GM12878 (cell line): ENCODE measurements around the gene PPP5C. TPM values are rescaled to one million over a fixed set of nuclear protein-coding genes. Genes with fewer than 3 reads are reported as not detected.

Experiments used
- ATAC-seq: fragments of 200-7000 bp; cut with Tn5 transposase; 3 replicates; pipeline ENCODE4 v1.9.1; 2020; ENCODE audit warnings: mild to moderate bottlenecking, moderate library complexity
- BruUV-seq: library from RNA; stranded (reverse); fragments of 400-500 nt; replicated peaks from 2 replicates; lab custom pipeline; 2021; lab: Mats Ljungman, UMichigan
- CTCF ChIA-PET: fragments of 300-600 bp; sonication (Branson Sonifier 250); formaldehyde crosslinking; extraction: SDS; loops from one replicate; lab custom pipeline; 2021; ENCODE audit warnings: inconsistent platforms; lab: Yijun Ruan, JAX
- POLR2A ChIA-PET: fragments of 350-600 bp; formaldehyde crosslinking; extraction: SDS; loops from one replicate; lab custom pipeline; 2021; ENCODE audit warnings: inconsistent platforms; lab: Charles Lee
- RAD21 ChIA-PET: fragments of 300-600 bp; sonication (Branson Sonifier 250); formaldehyde crosslinking; loops from one replicate; lab custom pipeline; 2023; ENCODE audit warnings: antibody characterized with exemption; ENCODE audit not compliant: unreplicated experiment; lab: Charles Lee
- SMC1A ChIA-PET: fragments of 300-600 bp; sonication (Branson Sonifier 250); formaldehyde crosslinking; loops from one replicate; lab custom pipeline; 2023; ENCODE audit not compliant: unreplicated experiment, uncharacterized antibody; lab: Charles Lee
- DNase-seq: peaks from one replicate; pipeline ENCODE4 v3.0.0-alpha.2; 2011; ENCODE audit warnings: low read depth, low spot score
- FAIRE-seq: peaks from 3 replicates; lab custom pipeline; 2011; peaks lifted over from hg19 to GRCh38; lab: Jason Lieb, UNC
- H2AFZ ChIP-seq: 2 replicates; pipeline ENCODE4 v1.6.0; 2011; ENCODE audit warnings: low read depth, low read length, control low read depth; ENCODE audit not compliant: control insufficient read depth
- H3K27ac ChIP-seq: 2 replicates; pipeline ENCODE4 v1.5.1; 2011; ENCODE audit warnings: control low read depth; ENCODE audit not compliant: control insufficient read depth, insufficient read depth
- H3K27me3 ChIP-seq, 2 experiments: replicated peaks in 1 of 2; 2 replicates each; pipeline versions ENCODE4 v1.6.0 to v1.6.1; 2011; ENCODE audit warnings: low read length in 1 of 2; ENCODE audit not compliant: control insufficient read depth in 2 of 2, insufficient read depth in 2 of 2
- H3K36me3 ChIP-seq, 2 experiments: 2 replicates each; pipeline ENCODE4 v1.5.1; 2011; ENCODE audit warnings: low read length in 1 of 2; ENCODE audit not compliant: control insufficient read depth in 2 of 2, insufficient read depth in 2 of 2
- H3K4me1 ChIP-seq: 2 replicates; pipeline ENCODE4 v1.6.1; 2011; ENCODE audit warnings: mild to moderate bottlenecking, low read length, moderate library complexity, mixed read lengths; ENCODE audit not compliant: control insufficient read depth, insufficient read depth
- H3K4me2 ChIP-seq: 2 replicates; pipeline ENCODE4 v1.6.0; 2011; ENCODE audit warnings: control low read depth; ENCODE audit not compliant: control insufficient read depth, insufficient read depth
- H3K4me3 ChIP-seq: fragments of 200-600 bp; sonication (generic); 2 replicates; pipeline ENCODE4 v1.5.1; 2016
- H3K79me2 ChIP-seq: 2 replicates; pipeline ENCODE4 v1.6.0; 2011; ENCODE audit warnings: low read length; ENCODE audit not compliant: control insufficient read depth, insufficient read depth
- H3K9ac ChIP-seq: 2 replicates; pipeline ENCODE4 v1.8.0; 2011; ENCODE audit warnings: low read length, control low read depth, mixed read lengths; ENCODE audit not compliant: control insufficient read depth, insufficient read depth
- H3K9me3 ChIP-seq: replicated peaks from 3 replicates; pipeline ENCODE4 v1.5.1; 2011; ENCODE audit warnings: mild to moderate bottlenecking, low read length; ENCODE audit not compliant: control insufficient read depth, insufficient read depth
- H4K20me1 ChIP-seq: 2 replicates; pipeline ENCODE4 v1.6.0; 2011; ENCODE audit not compliant: control insufficient read depth, insufficient read depth
- SRF ChIP-seq, 2 experiments: IDR thresholded peaks; 2 replicates each; pipeline ENCODE4 v1.6.1; 2011; ENCODE audit warnings: low read depth in 2 of 2, low read length in 2 of 2, mild to moderate bottlenecking in 1 of 2, moderate library complexity in 1 of 2
- WGBS: methylation state at CpG from one replicate; pipeline ENCODE4 v1.1.6; 2016; ENCODE audit warnings: low lambda C conversion rate; ENCODE audit not compliant: insufficient replicate concordance, insufficient coverage; ENCODE audit errors: missing lambda C conversion rate; 5-methylcytosine and 5-hydroxymethylcytosine counted together
- in situ Hi-C: fragments of 300-500 bp; cut with MboI; formaldehyde crosslinking; loops from 9 replicates; pipeline ENCODE4 v1.14.3; 2018; ENCODE audit warnings: mixed read lengths
- intact Hi-C: fragments of 100-400 bp; cut with micrococcal nuclease; formaldehyde crosslinking; loops from one replicate; pipeline ENCODE4 v1.14.2; 2022; ENCODE audit not compliant: unreplicated experiment
- polyA plus RNA-seq, 11 experiments: library from polyadenylated mRNA; depleted of rRNA in 4 of 11; unstranded in 6 of 11; stranded (reverse) in 5 of 11; fragments of >200 nt; fragmentation: Nextera tagmentation in 4 of 11; fragmentation: Illumina TruSeq in 1 of 11; extraction: Ambion mirVana in 4 of 11; extraction: Trizol in 1 of 11; gene quantifications; 1 replicate in 1 of 11; 2 replicates in 10 of 11; pipeline versions ENCODE4 v1.2.1 to v1.2.3, GENCODE V29; 2011 to 2016; ENCODE audit warnings: inconsistent platforms in 2 of 11, missing spikeins in 2 of 11, low read depth in 1 of 11
- total RNA-seq, 4 experiments: library from RNA; depleted of rRNA in 3 of 4; stranded (reverse); fragments of >200 nt in 3 of 4; fragmentation: Illumina TruSeq in 1 of 4; extraction: Trizol in 1 of 4; gene quantifications; 2 replicates each; pipeline versions ENCODE4 v1.2.1 to v1.2.3, GENCODE V29; 2013 to 2021
- TF ChIP-seq, protein P1 (sequence below): IDR thresholded peaks from 2 replicates; pipeline ENCODE4 v1.6.1; 2012; ENCODE audit warnings: low read length, inconsistent platforms
- TF ChIP-seq, protein P2 (sequence below): fragments of 450-650 bp; IDR thresholded peaks from 2 replicates; pipeline ENCODE4 v1.6.1; 2017; ENCODE audit warnings: mild to moderate bottlenecking, moderate library complexity

The PPP5C gene
- total and polyA plus RNA-seq, 10 of the 15 experiments (the other 5 are each of a cell fraction or from before 2014, with no cell fraction given): 1.1 to 154 (median 94.5) TPM

DNA sequence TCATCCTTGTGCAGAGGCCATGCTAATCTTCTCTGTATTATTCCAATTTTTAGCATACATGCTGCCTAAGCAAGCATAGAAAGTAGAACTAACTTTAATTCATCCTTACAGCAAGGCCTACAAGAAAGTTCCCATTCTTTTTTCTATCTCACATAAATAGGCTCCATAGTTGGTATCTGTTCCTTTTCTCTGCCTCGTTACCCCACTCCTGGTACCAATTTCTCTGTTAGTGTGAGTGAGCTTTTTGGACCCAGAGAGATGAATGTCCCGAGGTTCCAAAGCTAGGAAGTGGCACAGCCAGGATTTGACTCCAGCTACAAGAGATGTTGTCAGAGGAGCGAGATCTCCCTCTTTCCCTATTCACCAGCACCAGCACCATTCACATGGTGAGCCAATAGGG lies 40.4 kb upstream of the PPP5C start:
- BruUV-seq: no TSS peak
- H3K27me3 ChIP-seq: no peaks in the 10 kb centered on the region; a peak in 1 of 4 replicates
- 3% methylated on average over 3 of the region's 3 CpGs for WGBS
- FAIRE-seq: no peak
- no peak overlapping the region for H3K4me2 ChIP-seq
- H3K27ac ChIP-seq: no peak overlapping the region
- in situ Hi-C loops: no loop called here
- ChIA-PET POLR2A (no interaction called here), RAD21 (no interaction called here), SMC1A (no interaction called here), CTCF (no interaction called here)
- peaks cover 1% of the 10 kb centered on the region; the same call in 1 of the 3 replicates for H3K9me3 ChIP-seq
- no peak for TF ChIP-seq SRF (IDR thresholded peaks at IDR 0.05; ENCODE audit: low read depth in 2 of 2, low read length in 2 of 2)
- TF ChIP-seq, protein P1, sequence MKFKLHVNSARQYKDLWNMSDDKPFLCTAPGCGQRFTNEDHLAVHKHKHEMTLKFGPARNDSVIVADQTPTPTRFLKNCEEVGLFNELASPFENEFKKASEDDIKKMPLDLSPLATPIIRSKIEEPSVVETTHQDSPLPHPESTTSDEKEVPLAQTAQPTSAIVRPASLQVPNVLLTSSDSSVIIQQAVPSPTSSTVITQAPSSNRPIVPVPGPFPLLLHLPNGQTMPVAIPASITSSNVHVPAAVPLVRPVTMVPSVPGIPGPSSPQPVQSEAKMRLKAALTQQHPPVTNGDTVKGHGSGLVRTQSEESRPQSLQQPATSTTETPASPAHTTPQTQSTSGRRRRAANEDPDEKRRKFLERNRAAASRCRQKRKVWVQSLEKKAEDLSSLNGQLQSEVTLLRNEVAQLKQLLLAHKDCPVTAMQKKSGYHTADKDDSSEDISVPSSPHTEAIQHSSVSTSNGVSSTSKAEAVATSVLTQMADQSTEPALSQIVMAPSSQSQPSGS: no peak
- TF ChIP-seq, protein P2, sequence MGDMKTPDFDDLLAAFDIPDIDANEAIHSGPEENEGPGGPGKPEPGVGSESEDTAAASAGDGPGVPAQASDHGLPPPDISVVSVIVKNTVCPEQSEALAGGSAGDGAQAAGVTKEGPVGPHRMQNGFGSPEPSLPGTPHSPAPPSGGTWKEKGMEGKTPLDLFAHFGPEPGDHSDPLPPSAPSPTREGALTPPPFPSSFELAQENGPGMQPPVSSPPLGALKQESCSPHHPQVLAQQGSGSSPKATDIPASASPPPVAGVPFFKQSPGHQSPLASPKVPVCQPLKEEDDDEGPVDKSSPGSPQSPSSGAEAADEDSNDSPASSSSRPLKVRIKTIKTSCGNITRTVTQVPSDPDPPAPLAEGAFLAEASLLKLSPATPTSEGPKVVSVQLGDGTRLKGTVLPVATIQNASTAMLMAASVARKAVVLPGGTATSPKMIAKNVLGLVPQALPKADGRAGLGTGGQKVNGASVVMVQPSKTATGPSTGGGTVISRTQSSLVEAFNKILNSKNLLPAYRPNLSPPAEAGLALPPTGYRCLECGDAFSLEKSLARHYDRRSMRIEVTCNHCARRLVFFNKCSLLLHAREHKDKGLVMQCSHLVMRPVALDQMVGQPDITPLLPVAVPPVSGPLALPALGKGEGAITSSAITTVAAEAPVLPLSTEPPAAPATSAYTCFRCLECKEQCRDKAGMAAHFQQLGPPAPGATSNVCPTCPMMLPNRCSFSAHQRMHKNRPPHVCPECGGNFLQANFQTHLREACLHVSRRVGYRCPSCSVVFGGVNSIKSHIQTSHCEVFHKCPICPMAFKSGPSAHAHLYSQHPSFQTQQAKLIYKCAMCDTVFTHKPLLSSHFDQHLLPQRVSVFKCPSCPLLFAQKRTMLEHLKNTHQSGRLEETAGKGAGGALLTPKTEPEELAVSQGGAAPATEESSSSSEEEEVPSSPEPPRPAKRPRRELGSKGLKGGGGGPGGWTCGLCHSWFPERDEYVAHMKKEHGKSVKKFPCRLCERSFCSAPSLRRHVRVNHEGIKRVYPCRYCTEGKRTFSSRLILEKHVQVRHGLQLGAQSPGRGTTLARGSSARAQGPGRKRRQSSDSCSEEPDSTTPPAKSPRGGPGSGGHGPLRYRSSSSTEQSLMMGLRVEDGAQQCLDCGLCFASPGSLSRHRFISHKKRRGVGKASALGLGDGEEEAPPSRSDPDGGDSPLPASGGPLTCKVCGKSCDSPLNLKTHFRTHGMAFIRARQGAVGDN: no peak
- H3K79me2 ChIP-seq: no peaks in the 10 kb centered on the region
- no peaks in the 10 kb centered on the region for H4K20me1 ChIP-seq
- ATAC-seq: no peak
- H3K4me3 ChIP-seq: no peak overlapping the region
- no peaks in the 10 kb centered on the region for H3K36me3 ChIP-seq
- H2AFZ ChIP-seq: no peak overlapping the region
- intact Hi-C loops: no loop called here
- H3K9ac ChIP-seq: no peak overlapping the region
- H3K4me1 ChIP-seq: no peaks in the 10 kb centered on the region
- DNase-seq: no peak
